Measurements from ENCODE around the gene PHOX2B.

Gene PHOX2B

DNA sequence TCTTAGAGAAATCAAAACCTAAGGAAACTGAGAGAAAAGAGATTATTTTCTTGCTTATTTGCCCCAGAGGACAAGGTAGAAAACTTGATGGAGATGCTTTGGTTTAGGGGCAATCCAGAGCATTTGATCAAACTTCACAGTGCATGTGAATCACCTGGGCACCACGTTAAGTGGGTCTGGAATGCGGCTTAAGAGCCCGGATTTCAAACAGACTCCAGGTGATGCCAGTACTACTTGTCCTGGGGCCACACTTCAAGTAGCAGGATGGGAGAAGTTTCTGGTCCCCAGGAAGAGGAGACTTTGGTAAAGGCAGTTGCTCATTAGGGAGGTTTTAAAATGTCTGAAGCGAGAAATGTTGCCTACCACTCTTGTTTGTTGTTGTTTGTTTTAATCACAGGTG is 51.8 kb downstream of the PHOX2B start:
- TF ChIP-seq CTCF (IDR thresholded peaks at IDR 0.05; ENCODE audit: low read length, missing control alignments), result no peak

GRCh38 chr4:41696131-41696530 is 52.4 kb downstream of the PHOX2B start:
- no peak for TF ChIP-seq CTCF (IDR thresholded peaks at IDR 0.05; ENCODE audit: low read length, missing control alignments)
- DNase-seq (ENCODE audit: low read depth), result no peak
- no peak overlapping the region for H3K4me3 ChIP-seq (replicated peaks; ENCODE audit: low read depth, low read length)

More for the DNA sequence above, 51.8 kb downstream of the PHOX2B start:
- no peak overlapping the region for H3K4me3 ChIP-seq (replicated peaks; ENCODE audit: low read depth, low read length)
- no peak for DNase-seq (ENCODE audit: low read depth)
